GM18907 (cell line): ENCODE data around the gene PNMA5.

Experiments
- ATAC-seq: cut with Tn5 transposase; IDR thresholded peaks from one replicate; pipeline ENCODE4 v1.9.1; 2021; ENCODE audit warnings: mild to moderate bottlenecking, moderate library complexity; ENCODE audit not compliant: unreplicated experiment

Gene PNMA5

DNA sequence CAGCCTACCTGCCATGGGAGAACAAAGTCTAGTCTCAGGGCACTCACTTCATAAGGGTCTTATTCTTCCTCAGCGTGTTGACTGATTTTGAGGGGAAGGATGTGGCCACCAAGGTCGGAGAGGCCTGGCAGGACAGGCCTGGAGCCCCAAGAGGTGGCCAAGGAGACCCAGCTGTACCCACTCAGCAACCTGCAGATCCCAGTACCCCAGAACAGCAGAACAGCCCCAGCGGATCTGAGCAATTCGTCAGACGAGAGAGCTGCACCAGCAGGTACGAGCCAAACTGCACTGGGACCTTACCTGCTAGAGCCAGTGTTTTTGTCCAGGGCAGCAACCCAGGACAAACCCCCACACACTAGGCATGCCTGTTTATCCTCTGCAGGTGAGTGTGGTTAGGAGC is 34.3 kb downstream of the PNMA5 start:
- ATAC-seq, result no peak

DNA sequence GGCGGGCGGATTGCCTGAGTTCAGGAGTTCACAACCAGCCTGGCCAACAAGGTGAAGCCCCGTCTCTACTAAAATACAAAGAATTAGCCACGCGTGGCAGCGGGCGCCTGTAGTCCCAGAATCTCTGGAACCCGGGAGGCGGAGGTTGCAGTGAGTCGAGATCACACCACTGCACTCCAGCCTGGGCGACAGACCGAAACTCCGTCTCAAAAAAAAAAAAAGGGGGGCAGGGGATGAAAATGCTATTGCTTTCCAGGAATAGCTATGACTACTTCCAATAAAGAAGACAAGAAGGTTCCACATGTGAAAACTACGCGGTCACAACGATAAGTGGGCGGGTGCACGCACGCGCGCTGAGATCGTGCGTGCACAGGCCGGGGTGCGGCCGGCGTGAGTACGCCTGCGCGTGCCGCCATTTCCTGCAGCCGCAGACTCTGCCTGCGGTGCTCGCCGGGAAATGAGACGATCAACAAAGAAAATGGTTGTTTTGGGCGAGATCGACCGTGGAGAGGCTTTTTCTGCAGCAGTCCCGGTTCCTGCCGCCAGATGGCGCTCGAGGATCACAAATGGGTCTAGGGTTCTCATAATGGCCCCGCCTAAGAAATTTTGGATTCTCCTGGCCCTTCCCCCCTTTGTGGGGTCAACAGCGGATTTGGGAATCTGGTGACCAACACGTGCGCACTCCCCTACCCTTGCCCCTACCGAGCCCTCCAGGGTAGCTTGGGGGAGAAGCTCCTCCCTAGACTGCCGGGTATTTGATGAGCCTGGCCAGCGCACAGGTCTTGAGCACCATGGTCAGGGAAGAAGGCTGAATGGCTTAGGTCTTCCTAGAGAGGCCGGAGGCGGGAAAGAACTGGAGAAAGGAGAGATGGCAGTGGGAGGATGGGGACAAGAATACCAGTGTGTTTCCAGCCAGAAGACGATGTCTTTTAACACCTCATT is 35.1 kb downstream of the PNMA5 start:
- ATAC-seq, result peak; percentile 89

DNA sequence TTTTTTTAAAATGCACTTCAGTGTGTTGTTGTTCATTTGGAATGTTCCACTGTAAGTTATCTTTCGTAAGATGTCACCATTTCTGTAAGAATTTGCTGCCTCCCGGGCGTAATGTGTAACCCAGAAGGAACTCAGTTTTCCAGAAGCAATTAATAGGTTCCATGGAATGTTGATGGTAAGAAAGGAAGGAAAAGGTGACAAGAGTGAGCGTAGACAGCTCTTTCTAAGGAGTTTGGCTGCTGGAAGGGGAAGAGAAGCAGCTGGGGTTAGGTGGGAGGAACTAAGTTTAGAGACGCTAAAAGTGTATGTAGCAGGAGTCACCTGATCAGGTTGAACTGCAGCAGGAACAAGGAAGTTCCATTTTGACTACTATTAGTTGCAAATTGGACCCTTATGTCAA is 35.9 kb downstream of the PNMA5 start:
- no peak for ATAC-seq

DNA sequence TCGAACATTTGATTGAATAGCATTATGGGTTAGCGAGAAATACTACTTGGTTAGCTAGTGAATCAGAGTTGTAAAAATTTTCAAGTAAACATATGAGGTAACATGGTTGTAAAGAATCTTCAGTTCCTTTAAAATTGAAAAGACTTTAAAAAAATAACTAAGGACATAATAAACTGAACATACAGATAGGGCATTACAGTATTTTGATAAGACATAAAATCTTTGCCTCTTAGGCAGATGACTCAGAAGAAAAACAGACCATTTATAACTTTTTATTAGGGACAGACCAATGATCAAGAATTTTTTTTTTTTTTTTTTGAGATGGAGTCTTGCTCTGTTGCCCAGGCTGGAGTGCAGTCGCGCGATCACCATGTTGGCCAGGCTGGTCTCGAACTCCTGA is 43.1 kb downstream of the PNMA5 start:
- ATAC-seq, result no peak

DNA sequence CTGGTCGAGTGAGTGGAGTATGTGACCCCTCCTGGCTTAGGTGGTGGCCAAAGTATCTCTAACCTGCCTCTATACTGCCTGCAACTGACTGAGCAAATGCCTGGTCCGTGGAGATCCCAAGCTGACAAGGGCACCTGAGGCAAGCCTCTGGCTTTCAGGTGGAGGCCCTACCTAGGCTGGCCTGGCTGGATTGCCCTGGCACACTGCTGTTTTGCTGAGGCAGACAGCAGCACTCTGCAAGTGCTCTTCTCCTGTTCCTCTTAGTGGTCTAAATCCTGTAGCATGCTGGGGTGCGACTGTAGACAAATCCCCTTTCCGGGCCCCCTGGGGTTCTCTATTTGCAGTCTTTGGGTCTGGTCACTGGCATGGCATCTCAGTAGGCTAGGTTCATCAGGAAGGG is 44.8 kb downstream of the PNMA5 start:
- ATAC-seq, result no peak

DNA sequence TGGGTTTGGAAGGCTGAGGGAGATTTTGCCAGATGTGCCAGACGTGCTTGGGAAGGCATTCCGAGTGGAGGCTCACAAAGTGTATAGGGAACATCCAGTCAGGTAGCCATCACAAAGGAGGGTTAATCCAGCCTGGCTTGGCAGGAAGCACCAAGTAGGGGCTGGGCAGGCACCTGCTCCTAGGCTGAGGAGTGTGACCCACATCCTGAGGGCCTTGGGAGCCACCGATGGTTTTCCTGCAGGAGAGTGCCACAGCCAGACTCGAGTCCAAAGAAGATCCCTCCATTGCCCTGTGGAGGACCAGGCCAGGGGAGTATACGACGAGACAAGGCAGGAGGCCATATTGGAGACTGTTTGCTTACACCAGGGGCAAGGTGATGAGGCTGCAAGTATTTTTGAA is 47.2 kb downstream of the PNMA5 start:
- no peak for ATAC-seq

DNA sequence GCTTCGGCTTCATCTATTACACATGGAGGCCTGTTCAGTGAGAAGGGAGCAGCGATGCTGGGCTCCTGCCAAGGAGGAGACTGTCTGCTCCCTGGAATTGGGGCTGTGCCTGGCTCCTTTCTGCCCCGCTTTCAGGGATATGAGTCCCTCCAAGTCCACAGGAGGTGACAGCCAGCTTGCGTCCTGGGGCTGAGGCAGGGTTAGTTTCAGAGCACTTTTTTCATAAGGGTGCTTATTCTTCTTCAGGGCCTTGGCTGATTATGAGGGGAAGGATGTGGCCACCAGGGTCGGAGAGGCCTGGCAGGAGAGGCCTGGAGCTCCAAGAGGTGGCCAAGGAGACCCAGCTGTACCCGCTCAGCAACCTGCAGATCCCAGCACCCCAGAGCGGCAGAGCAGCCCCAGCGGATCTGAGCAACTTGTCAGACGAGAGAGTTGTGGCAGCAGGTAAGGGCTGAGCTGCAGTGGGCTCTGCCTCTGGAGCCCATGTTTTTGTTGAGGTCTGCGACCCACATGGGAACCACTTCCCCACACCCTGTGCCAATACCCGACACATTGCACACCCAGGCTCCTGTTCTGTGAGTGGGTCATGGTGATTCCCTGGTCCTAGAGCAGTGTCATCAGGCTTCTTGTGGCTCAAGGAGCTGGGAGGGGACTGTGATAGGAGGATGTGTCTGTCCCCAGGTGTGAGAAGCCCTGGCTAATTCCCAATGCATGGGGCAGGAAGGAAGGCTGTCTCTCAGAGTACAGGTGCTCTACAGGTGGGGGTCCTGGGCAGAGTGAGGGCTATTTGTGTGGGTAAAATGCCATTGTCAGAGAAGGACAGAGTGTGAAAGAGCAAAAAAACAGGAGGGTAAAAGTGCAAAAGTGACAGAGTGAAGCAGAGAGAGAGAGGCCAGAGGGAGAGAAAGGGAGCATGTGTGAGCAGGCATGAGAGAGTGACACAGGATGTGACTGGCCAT is 48.6 kb downstream of the PNMA5 start:
- no peak for ATAC-seq

DNA sequence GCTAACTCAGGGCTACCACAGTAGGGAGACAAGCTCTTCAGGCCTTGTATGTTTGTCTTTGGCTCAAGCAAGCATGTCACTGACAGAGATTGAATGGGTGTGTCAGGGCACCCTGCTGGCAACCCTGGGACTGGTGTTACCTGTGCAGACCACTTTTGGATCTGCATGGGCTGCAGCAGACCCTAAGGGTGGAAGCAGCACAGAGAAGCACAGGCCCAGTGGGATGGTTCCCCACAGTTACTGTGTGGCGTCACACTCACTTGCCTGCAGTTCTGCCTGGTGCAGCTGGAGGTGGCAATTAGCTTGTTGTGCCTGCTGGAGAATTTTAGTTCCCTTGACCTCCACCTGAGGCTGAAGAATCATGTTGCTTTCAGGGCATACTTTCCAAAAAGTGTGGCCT is 50.1 kb downstream of the PNMA5 start:
- ATAC-seq, result no peak

DNA sequence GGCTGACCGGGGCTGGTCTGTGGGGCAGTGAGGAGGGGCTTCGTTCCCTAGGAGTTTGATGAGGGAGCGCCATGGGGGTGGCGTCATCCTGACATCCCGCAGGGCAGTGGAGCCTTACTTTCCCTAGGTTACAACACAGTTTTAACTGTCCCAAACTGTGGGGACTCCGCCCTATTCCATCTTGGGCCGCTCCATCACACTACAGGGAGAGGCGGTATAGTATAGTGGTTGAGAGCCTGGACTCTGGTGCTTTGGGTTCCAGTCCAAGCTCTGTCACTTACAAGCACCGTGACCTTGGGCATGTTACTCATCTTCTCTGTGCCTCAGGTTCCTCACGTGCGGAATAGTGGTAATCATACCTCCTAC is 51.9 kb downstream of the PNMA5 start:
- no peak for ATAC-seq

DNA sequence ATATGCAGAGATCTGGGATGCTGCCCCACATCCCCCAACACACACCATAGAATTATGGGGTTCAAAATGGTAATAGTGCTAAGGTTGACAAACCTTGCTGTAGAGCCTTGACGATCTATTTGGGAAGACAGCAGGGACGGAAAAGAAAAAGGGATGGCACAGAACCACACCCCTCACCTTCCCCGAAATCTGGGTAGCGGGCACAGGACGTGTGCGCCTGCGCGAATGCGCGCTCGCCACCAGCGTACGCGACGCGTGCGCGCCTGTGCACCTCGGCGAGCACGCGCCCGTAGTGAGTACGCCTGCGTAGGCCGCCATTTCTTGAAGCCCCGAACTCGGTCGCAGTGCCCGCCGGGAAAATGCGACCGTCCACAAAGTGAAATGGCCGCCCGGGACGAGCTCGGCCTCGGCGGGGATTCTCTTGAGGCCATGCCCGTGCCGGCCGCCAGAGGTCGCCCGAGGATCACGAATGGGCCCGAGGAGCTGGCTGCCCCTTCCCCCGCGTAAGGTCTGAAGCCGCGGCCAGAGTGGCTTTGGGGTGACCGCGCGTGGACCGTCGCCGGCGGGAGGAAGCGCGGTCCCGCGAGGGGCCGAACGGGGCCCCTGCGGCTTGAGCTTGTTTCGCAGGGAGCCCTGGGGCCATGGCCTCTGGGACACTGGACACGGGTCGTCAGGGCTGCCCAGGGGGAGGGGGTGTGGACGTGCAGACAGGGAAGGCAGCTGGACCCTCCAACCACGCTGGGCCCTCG is 52.4 kb downstream of the PNMA5 start:
- ATAC-seq, result peak; percentile 85
